AG08396 (cell line): ENCODE results near the gene MAMDC2.

Experiments
- DNase-seq: peaks from one replicate; pipeline ENCODE4 v3.0.0; 2012; ENCODE audit warnings: low spot score, mixed read lengths

Gene MAMDC2

GRCh38 chr9:70110194-70111041 is 66.8 kb downstream of the MAMDC2 start:
- no peak for DNase-seq

GRCh38 chr9:70111042-70111602 is 67.5 kb downstream of the MAMDC2 start:
- DNase-seq: peak; percentile 56

- DNase-seq: no peak
These were observed 68.1 kb downstream of the MAMDC2 start for GRCh38 chr9:70111641-70112236.

GRCh38 chr9:70112981-70113380 is 69.3 kb downstream of the MAMDC2 start:
- no peak for DNase-seq

GRCh38 chr9:70113403-70114022 is 69.9 kb downstream of the MAMDC2 start:
- DNase-seq: peak; percentile 72

GRCh38 chr9:70114898-70115297 is 71.2 kb downstream of the MAMDC2 start:
- DNase-seq: no peak

- DNase-seq: no peak
These were observed 74.2 kb downstream of the MAMDC2 start for GRCh38 chr9:70117835-70118319.

GRCh38 chr9:70119786-70120185 is 76.1 kb downstream of the MAMDC2 start:
- DNase-seq: no peak

GRCh38 chr9:70120834-70121510 is 77.3 kb downstream of the MAMDC2 start:
- DNase-seq: peak; percentile 85

GRCh38 chr9:70121818-70122436 is 78.3 kb downstream of the MAMDC2 start:
- no peak for DNase-seq

- no peak for DNase-seq
These were observed 80.0 kb downstream of the MAMDC2 start for GRCh38 chr9:70123695-70124094.

- DNase-seq: no peak
These were observed 82.1 kb downstream of the MAMDC2 start for GRCh38 chr9:70125621-70126263.

GRCh38 chr9:70127036-70127435 is 83.4 kb downstream of the MAMDC2 start:
- DNase-seq: no peak

GRCh38 chr9:70127540-70128416 is 84.1 kb downstream of the MAMDC2 start:
- no peak for DNase-seq

- no peak for DNase-seq
These were observed 86.6 kb downstream of the MAMDC2 start for GRCh38 chr9:70130266-70130665.

GRCh38 chr9:70131296-70131695 is 87.6 kb downstream of the MAMDC2 start:
- DNase-seq: no peak

GRCh38 chr9:70133253-70134208 is 89.9 kb downstream of the MAMDC2 start:
- no peak for DNase-seq

GRCh38 chr9:70134360-70134759 is 90.7 kb downstream of the MAMDC2 start:
- DNase-seq: no peak

- no peak for DNase-seq
These were observed 91.5 kb downstream of the MAMDC2 start for GRCh38 chr9:70135176-70135575.
